Transverse colon (tissue), 3 donors: Measurements from ENCODE around the gene SBF2.

ENCODE experiments used
- POLR2A ChIP-seq: fragments of 450-650 bp; IDR thresholded peaks from one replicate; pipeline ENCODE4 v1.6.1; 2016; ENCODE audit warnings: antibody characterized with exemption, mild to moderate bottlenecking, moderate library complexity
- TF ChIP-seq, protein P1 (sequence below), 5 experiments: fragments of 200-600 bp in 3 of 5; fragments of 450-650 bp in 2 of 5; sonication (generic) in 3 of 5; IDR thresholded peaks; 1 replicate in 2 of 5; 2 replicates in 3 of 5; pipeline ENCODE4 v1.5.1; 2016 to 2017; ENCODE audit warnings: antibody characterized with exemption in 5 of 5, inconsistent platforms in 3 of 5, mild to moderate bottlenecking in 2 of 5, moderate library complexity in 1 of 5

DNA sequence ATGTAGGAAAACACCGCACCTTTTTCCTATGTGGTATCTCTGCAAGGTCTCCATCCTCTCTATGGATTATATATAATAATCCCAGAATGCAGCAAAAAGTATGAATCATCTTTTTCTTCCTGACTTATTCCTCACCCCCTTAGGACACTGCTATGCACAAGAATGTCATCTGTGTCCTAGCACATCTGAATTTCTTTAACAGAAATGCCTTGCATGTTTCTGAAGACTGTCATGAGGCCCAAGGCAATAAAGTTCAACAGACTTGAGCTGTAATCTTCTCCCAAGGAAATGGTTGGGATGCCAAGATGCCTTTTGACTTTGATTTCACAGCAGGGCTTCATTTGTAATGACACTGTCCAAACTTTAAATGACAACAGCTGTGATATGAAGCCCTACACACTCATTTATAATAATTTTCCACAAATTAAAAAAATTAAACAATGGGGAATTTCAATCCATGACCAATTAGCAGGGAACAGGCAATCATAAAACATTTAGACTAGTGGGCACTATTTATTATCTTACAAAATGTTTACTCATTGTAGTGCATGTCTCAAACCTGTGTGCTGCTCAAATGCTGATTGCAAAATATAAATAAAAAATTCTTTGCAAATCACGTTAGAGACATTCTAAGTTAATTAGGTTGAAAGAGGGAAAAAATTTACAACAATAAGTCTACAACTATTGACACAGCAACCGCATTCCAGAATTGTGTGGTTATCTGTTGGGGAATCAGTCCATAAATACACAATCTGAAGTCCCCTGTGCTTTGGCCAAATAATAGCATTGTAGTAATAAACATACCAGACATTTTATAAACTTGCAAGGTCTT lies 387.8 kb downstream of the SBF2 start:
- TF ChIP-seq, protein P1, sequence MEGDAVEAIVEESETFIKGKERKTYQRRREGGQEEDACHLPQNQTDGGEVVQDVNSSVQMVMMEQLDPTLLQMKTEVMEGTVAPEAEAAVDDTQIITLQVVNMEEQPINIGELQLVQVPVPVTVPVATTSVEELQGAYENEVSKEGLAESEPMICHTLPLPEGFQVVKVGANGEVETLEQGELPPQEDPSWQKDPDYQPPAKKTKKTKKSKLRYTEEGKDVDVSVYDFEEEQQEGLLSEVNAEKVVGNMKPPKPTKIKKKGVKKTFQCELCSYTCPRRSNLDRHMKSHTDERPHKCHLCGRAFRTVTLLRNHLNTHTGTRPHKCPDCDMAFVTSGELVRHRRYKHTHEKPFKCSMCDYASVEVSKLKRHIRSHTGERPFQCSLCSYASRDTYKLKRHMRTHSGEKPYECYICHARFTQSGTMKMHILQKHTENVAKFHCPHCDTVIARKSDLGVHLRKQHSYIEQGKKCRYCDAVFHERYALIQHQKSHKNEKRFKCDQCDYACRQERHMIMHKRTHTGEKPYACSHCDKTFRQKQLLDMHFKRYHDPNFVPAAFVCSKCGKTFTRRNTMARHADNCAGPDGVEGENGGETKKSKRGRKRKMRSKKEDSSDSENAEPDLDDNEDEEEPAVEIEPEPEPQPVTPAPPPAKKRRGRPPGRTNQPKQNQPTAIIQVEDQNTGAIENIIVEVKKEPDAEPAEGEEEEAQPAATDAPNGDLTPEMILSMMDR (IDR thresholded peaks at IDR 0.05): no peak
- no peak for TF ChIP-seq POLR2A
